ENCODE measurements around the gene CC2D1A.

DNA sequence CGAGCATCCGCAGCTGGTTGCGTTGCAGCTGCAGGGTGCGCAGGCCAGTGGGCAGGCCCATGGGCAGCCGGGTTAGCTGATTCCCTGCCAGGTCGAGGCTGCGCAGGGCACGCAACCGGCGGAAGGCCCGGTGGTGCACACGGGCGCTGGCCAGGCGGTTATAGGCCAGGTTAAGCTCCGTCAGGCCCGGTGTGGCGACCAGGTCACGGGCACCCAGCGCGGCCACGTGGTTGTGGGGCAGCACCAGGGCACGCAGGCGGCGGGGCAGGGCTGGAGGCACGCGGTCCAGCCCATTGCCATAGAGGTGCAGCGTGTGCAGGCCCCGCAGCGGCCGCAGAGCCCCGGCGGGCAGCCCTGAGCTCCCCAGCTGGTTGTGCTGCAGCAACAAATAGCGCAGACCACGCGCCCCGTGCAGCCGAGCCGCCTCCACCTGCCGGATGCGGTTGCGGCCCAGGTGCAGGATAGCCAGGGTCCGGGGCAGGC lies 27.0 kb downstream of the CC2D1A start:
- TF ChIP-seq EZH2phosphoT487 (IDR thresholded peaks at IDR 0.05; ENCODE audit: insufficient read depth, low read depth) (no peak), EZH2 (IDR thresholded peaks at IDR 0.05; ENCODE audit: insufficient read depth, poor library complexity, severe bottlenecking) (no peak)
